Measurements from ENCODE around the gene LRRK1. TPM values are rescaled to one million over a fixed set of nuclear protein-coding genes. Genes with fewer than 3 reads are reported as not detected.

The LRRK1 gene
- total and polyA plus RNA-seq, 8 donors, result 2.3 to 73.3 (median 7.0) TPM

GRCh38 chr15:100898152-100898490 lies 21.0 kb upstream of the LRRK1 start:
- no peak for DNase-seq
- Histone ChIP-seq H3K4me3 (no peak overlapping the region), H3K27ac (no peak overlapping the region), H3K4me1 (peaks cover 0 to 28% (median 16%) of the 10 kb centered on the region in 4 donors), H3K27me3 (peaks cover 0 to 20% (median 0%) of the 10 kb centered on the region in 3 donors), H3K36me3 (peaks cover 0 to 13% (median 3%) of the 10 kb centered on the region in 4 donors), H3K9me3 (no peaks in the 10 kb centered on the region)
- intact Hi-C loops (cut with DNase I; ENCODE audit: low total_unique reads), result no loop called here
- TF ChIP-seq EP300 (IDR thresholded peaks at IDR 0.05), result no peak
- no peak for TF ChIP-seq CTCF (IDR thresholded peaks at IDR 0.05)
- TF ChIP-seq POLR2A (IDR thresholded peaks at IDR 0.05), result no peak
- WGBS, 5 donors, result 74 to 91% (median 84%) methylated on average over 6 to 9 of the region's 9 CpGs

GRCh38 chr15:100898661-100899462 lies 20.3 kb upstream of the LRRK1 start:
- no peak overlapping the region for H3K4me3 ChIP-seq
- TF ChIP-seq POLR2AphosphoS5 (IDR thresholded peaks at IDR 0.05), result no peak
- no peak for TF ChIP-seq EP300 (IDR thresholded peaks at IDR 0.05)
- no peak for TF ChIP-seq CTCF (IDR thresholded peaks at IDR 0.05)
- TF ChIP-seq POLR2A (IDR thresholded peaks at IDR 0.05), result no peak
- H3K27ac ChIP-seq, result no peak overlapping the region
- H3K9me3 ChIP-seq, result no peaks in the 10 kb centered on the region
- peaks cover 0 to 13% (median 3%) of the 10 kb centered on the region in 4 donors for H3K36me3 ChIP-seq
- WGBS, 5 donors, result 54 to 75% (median 59%) methylated on average over 11 of the region's 11 CpGs
- intact Hi-C loops (cut with DNase I; ENCODE audit: low total_unique reads), result no loop called here
- DNase-seq, result no peak
- peaks cover 0 to 29% (median 18%) of the 10 kb centered on the region in 4 donors for H3K4me1 ChIP-seq
- peaks cover 0 to 12% (median 0%) of the 10 kb centered on the region in 3 donors for H3K27me3 ChIP-seq

DNA sequence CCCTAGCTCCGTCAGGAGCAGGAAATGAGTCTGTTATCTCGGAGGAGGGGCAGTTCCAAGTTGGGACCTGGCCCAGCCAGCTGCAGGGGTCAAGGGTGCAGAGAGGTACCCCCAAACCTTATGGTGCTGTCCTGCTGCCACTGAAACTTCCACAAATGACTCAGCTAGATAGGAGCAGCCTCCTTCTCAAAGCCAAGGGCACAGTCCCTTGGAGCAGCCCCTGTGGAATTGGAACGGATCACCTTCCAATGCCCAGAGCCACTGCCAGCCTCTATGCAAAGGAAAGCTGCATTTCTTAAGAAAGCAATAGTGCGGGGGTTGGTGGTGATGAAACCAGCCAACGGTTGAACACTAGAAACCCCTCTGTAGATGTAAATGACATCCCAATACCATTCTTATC lies 19.6 kb upstream of the LRRK1 start:
- intact Hi-C loops (cut with DNase I; ENCODE audit: low total_unique reads), result no loop called here
- Histone ChIP-seq H3K27me3 (peaks cover 0 to 11% (median 0%) of the 10 kb centered on the region in 3 donors), H3K4me3 (no peak overlapping the region), H3K9me3 (no peaks in the 10 kb centered on the region), H3K36me3 (peaks cover 0 to 13% (median 3%) of the 10 kb centered on the region in 4 donors), H3K27ac (no peak overlapping the region), H3K4me1 (peaks cover 0 to 29% (median 18%) of the 10 kb centered on the region in 4 donors)
- DNase-seq, result no peak
- 55 to 90% (median 62%) methylated on average over 3 to 5 of the region's 5 CpGs for WGBS, 5 donors
- no peak for TF ChIP-seq CTCF (IDR thresholded peaks at IDR 0.05)
- no peak for TF ChIP-seq POLR2AphosphoS5 (IDR thresholded peaks at IDR 0.05)
- no peak for TF ChIP-seq POLR2A (IDR thresholded peaks at IDR 0.05)
- TF ChIP-seq EP300 (IDR thresholded peaks at IDR 0.05), result no peak

DNA sequence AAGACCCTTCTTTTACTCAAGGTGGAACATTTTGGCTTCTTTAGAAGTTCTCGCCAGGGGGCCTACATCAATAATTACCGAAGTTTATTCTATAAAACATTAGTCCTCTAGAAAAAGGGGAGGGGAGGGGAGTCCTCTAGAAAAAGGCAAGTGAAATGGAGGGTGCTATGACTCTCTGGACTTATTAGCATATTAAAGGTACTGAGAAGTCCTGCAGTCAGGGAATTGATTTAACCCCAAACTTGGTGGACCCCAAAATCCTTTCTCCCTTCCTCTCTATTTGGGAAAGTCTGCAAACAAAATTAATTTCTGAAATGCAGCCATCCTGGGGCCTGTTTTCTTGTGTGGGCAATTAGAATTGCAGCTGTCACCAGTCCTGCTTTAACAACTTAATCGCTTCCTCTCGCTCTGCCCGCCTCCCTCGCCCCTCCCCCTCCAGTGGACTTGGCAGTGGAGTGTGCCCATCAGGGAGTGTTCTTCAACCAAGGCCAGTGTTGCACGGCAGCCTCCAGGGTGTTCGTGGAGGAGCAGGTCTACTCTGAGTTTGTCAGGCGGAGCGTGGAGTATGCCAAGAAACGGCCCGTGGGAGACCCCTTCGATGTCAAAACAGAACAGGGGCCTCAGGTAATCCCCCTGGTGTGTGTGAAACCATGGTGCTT lies 18.9 kb upstream of the LRRK1 start:
- intact Hi-C loops (cut with DNase I; ENCODE audit: low total_unique reads), result no loop called here
- Histone ChIP-seq H3K4me1 (peaks cover 0 to 29% (median 18%) of the 10 kb centered on the region in 4 donors), H3K27ac (peak overlapping the region in 2 of 5 donors; percentile 79 to 85), H3K36me3 (peaks cover 0 to 13% (median 3%) of the 10 kb centered on the region in 4 donors), H3K9me3 (no peaks in the 10 kb centered on the region), H3K4me3 (no peak overlapping the region), H3K27me3 (peaks cover 0 to 11% (median 0%) of the 10 kb centered on the region in 3 donors)
- no peak for TF ChIP-seq EP300 (IDR thresholded peaks at IDR 0.05)
- no peak for TF ChIP-seq POLR2A (IDR thresholded peaks at IDR 0.05)
- no peak for TF ChIP-seq CTCF (IDR thresholded peaks at IDR 0.05)
- TF ChIP-seq POLR2AphosphoS5 (IDR thresholded peaks at IDR 0.05), result no peak
- DNase-seq, result peak in 1 of 2 donors; percentile 33
- WGBS, 5 donors, result 74 to 81% (median 77%) methylated on average over 13 of the region's 13 CpGs

Measured in stomach (tissue), 9 donors.